Measurements from ENCODE around the gene SLC25A25.

Gene SLC25A25

GRCh38 chr9:128118472-128118857 is 50.4 kb downstream of the SLC25A25 start:
- in situ Hi-C loops (cut with HindIII; ENCODE audit: low pct_unique_long_range_greater_than_20kb, low sequenced_read_pairs): no loop called here
- DNase-seq (ENCODE audit: low read depth in 1 of 2, low spot score in 1 of 2): no peak
- no peak for TF ChIP-seq JUND (IDR thresholded peaks at IDR 0.05; ENCODE audit: low read depth)

- in situ Hi-C loops (cut with HindIII; ENCODE audit: low pct_unique_long_range_greater_than_20kb, low sequenced_read_pairs): no loop called here
- no peak for TF ChIP-seq JUND (IDR thresholded peaks at IDR 0.05; ENCODE audit: low read depth)
- no peak for DNase-seq (ENCODE audit: low read depth in 1 of 2, low spot score in 1 of 2)
These were observed 51.1 kb downstream of the SLC25A25 start for GRCh38 chr9:128118971-128119665.

GRCh38 chr9:128120061-128120740 is 52.2 kb downstream of the SLC25A25 start:
- in situ Hi-C loops (cut with HindIII; ENCODE audit: low pct_unique_long_range_greater_than_20kb, low sequenced_read_pairs): no loop called here
- TF ChIP-seq JUND (IDR thresholded peaks at IDR 0.05; ENCODE audit: low read depth): no peak
- no peak for DNase-seq (ENCODE audit: low read depth in 1 of 2, low spot score in 1 of 2)

GRCh38 chr9:128120741-128121465 is 52.9 kb downstream of the SLC25A25 start:
- in situ Hi-C loops (cut with HindIII; ENCODE audit: low pct_unique_long_range_greater_than_20kb, low sequenced_read_pairs): no loop called here
- TF ChIP-seq JUND (IDR thresholded peaks at IDR 0.05; ENCODE audit: low read depth): no peak
- no peak for DNase-seq (ENCODE audit: low read depth in 1 of 2, low spot score in 1 of 2)

GRCh38 chr9:128121466-128121810 is 53.4 kb downstream of the SLC25A25 start:
- no peak for TF ChIP-seq JUND (IDR thresholded peaks at IDR 0.05; ENCODE audit: low read depth)
- in situ Hi-C loops (cut with HindIII; ENCODE audit: low pct_unique_long_range_greater_than_20kb, low sequenced_read_pairs): no loop called here
- DNase-seq (ENCODE audit: low read depth in 1 of 2, low spot score in 1 of 2): no peak

GRCh38 chr9:128121924-128122808 is 54.1 kb downstream of the SLC25A25 start:
- in situ Hi-C loops (cut with HindIII; ENCODE audit: low pct_unique_long_range_greater_than_20kb, low sequenced_read_pairs): no loop called here
- no peak for DNase-seq (ENCODE audit: low read depth in 1 of 2, low spot score in 1 of 2)
- TF ChIP-seq JUND (IDR thresholded peaks at IDR 0.05; ENCODE audit: low read depth): no peak

GRCh38 chr9:128122809-128123175 is 54.8 kb downstream of the SLC25A25 start:
- TF ChIP-seq JUND (IDR thresholded peaks at IDR 0.05; ENCODE audit: low read depth): no peak
- in situ Hi-C loops (cut with HindIII; ENCODE audit: low pct_unique_long_range_greater_than_20kb, low sequenced_read_pairs): no loop called here
- DNase-seq (ENCODE audit: low read depth in 1 of 2, low spot score in 1 of 2): no peak

- in situ Hi-C loops (cut with HindIII; ENCODE audit: low pct_unique_long_range_greater_than_20kb, low sequenced_read_pairs): no loop called here
- TF ChIP-seq JUND (IDR thresholded peaks at IDR 0.05; ENCODE audit: low read depth): no peak
- DNase-seq (ENCODE audit: low read depth in 1 of 2, low spot score in 1 of 2): no peak
These were observed 55.5 kb downstream of the SLC25A25 start for GRCh38 chr9:128123451-128124080.

- in situ Hi-C loops (cut with HindIII; ENCODE audit: low pct_unique_long_range_greater_than_20kb, low sequenced_read_pairs): no loop called here
- no peak for DNase-seq (ENCODE audit: low read depth in 1 of 2, low spot score in 1 of 2)
- no peak for TF ChIP-seq JUND (IDR thresholded peaks at IDR 0.05; ENCODE audit: low read depth)
These were observed 56.4 kb downstream of the SLC25A25 start for GRCh38 chr9:128124451-128124850.

GRCh38 chr9:128124873-128125579 is 57.0 kb downstream of the SLC25A25 start:
- in situ Hi-C loops (cut with HindIII; ENCODE audit: low pct_unique_long_range_greater_than_20kb, low sequenced_read_pairs): no loop called here
- no peak for TF ChIP-seq JUND (IDR thresholded peaks at IDR 0.05; ENCODE audit: low read depth)
- DNase-seq (ENCODE audit: low read depth in 1 of 2, low spot score in 1 of 2): peak in 1 of 2 experiments; percentile 81

- in situ Hi-C loops (cut with HindIII; ENCODE audit: low pct_unique_long_range_greater_than_20kb, low sequenced_read_pairs): no loop called here
- no peak for DNase-seq (ENCODE audit: low read depth in 1 of 2, low spot score in 1 of 2)
- TF ChIP-seq JUND (IDR thresholded peaks at IDR 0.05; ENCODE audit: low read depth): no peak
These were observed 57.7 kb downstream of the SLC25A25 start for GRCh38 chr9:128125580-128126354.
